ENCODE data around the gene ANKMY2. TPM values are rescaled to one million over a fixed set of nuclear protein-coding genes. Genes with fewer than 3 reads are reported as not detected.
"Not testable (repeated sequence)": the region's sequence is repeated elsewhere in the genome, so short reads cannot be mapped to it uniquely, and the experiment has no call there.

The ANKMY2 gene
- total and polyA plus RNA-seq, 10 donors = 4.6 to 19.9 (median 11.4) TPM

DNA sequence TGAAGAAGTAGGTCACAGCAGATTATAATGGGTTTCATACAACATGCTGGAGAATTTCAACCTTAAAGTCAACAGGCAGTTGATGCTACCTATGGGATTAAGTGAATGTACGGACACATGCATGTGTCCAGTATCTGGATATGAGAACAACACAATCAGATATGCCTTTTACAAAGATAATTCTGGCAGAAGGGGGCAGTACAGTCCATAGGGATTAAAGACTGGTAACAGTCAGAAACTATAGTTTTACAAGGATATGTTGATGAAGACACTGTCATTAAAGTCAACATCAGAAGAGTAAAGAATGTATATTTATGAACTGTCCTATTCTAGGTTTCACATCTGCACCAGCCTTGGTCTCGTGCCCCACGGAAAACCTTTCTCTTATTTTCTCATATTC lies 41.5 kb downstream of the ANKMY2 start:
- no peak for DNase-seq
- Histone ChIP-seq H3K4me3 (no peak overlapping the region), H3K27ac (no peak overlapping the region), H3K4me1 (no peaks in the 10 kb centered on the region), H3K36me3 (peaks cover 0 to 100% (median 44%) of the 10 kb centered on the region in 6 donors), H3K9me3 (no peaks in the 10 kb centered on the region), H3K27me3 (replicated peaks in 1 of 7) (no peaks in the 10 kb centered on the region)
- TF ChIP-seq, protein P1, sequence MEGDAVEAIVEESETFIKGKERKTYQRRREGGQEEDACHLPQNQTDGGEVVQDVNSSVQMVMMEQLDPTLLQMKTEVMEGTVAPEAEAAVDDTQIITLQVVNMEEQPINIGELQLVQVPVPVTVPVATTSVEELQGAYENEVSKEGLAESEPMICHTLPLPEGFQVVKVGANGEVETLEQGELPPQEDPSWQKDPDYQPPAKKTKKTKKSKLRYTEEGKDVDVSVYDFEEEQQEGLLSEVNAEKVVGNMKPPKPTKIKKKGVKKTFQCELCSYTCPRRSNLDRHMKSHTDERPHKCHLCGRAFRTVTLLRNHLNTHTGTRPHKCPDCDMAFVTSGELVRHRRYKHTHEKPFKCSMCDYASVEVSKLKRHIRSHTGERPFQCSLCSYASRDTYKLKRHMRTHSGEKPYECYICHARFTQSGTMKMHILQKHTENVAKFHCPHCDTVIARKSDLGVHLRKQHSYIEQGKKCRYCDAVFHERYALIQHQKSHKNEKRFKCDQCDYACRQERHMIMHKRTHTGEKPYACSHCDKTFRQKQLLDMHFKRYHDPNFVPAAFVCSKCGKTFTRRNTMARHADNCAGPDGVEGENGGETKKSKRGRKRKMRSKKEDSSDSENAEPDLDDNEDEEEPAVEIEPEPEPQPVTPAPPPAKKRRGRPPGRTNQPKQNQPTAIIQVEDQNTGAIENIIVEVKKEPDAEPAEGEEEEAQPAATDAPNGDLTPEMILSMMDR (IDR thresholded peaks at IDR 0.05 in 8 of 11, conservative IDR thresholded peaks at IDR 0.05 in 3 of 11) = no peak
- TF ChIP-seq POLR2A (IDR thresholded peaks at IDR 0.05) (no peak), POLR2AphosphoS5 (IDR thresholded peaks at IDR 0.05) (no peak)
- WGBS, 5 donors = 93 to 98% (median 96%) methylated on average over 3 of the region's 3 CpGs
- intact Hi-C loops (cut with DNase I; ENCODE audit: low total_unique reads) = no loop called here

- Histone ChIP-seq H3K27ac (no peak overlapping the region), H3K36me3 (peaks cover 0 to 100% (median 43%) of the 10 kb centered on the region in 6 donors), H3K4me1 (no peaks in the 10 kb centered on the region), H3K4me3 (no peak overlapping the region), H3K27me3 (replicated peaks in 1 of 7) (no peaks in the 10 kb centered on the region), H3K9me3 (no peaks in the 10 kb centered on the region)
- DNase-seq = no peak
- intact Hi-C loops (cut with DNase I; ENCODE audit: low total_unique reads) = no loop called here
- TF ChIP-seq POLR2AphosphoS5 (IDR thresholded peaks at IDR 0.05) (no peak), POLR2A (IDR thresholded peaks at IDR 0.05) (no peak)
- TF ChIP-seq, protein P1 (IDR thresholded peaks at IDR 0.05 in 8 of 11, conservative IDR thresholded peaks at IDR 0.05 in 3 of 11) = no peak
Observed at GRCh38 chr7:16603633-16604032, 41.9 kb downstream of the ANKMY2 start.

GRCh38 chr7:16599860-16600259 lies 45.7 kb downstream of the ANKMY2 start:
- no peak overlapping the region for H3K4me3 ChIP-seq
- WGBS, 5 donors = 83 to 92% (median 90%) methylated on average over 7 of the region's 7 CpGs
- peaks cover 0 to 79% (median 39%) of the 10 kb centered on the region in 6 donors for H3K36me3 ChIP-seq
- DNase-seq = no peak
- no peak overlapping the region for H3K27ac ChIP-seq
- H3K4me1 ChIP-seq = no peaks in the 10 kb centered on the region
- no peaks in the 10 kb centered on the region for H3K9me3 ChIP-seq
- intact Hi-C loops (cut with DNase I; ENCODE audit: low total_unique reads) = no loop called here
- H3K27me3 ChIP-seq (replicated peaks in 1 of 7) = no peaks in the 10 kb centered on the region
- no peak for TF ChIP-seq POLR2AphosphoS5 (IDR thresholded peaks at IDR 0.05)
- no peak for TF ChIP-seq POLR2A (IDR thresholded peaks at IDR 0.05)
- TF ChIP-seq, protein P1 (IDR thresholded peaks at IDR 0.05 in 8 of 11, conservative IDR thresholded peaks at IDR 0.05 in 3 of 11) = no peak

GRCh38 chr7:16598015-16598414 lies 47.5 kb downstream of the ANKMY2 start:
- TF ChIP-seq POLR2A (IDR thresholded peaks at IDR 0.05) = no peak
- TF ChIP-seq, protein P1 (IDR thresholded peaks at IDR 0.05 in 8 of 11, conservative IDR thresholded peaks at IDR 0.05 in 3 of 11) = no peak
- no peak for TF ChIP-seq POLR2AphosphoS5 (IDR thresholded peaks at IDR 0.05)

DNA sequence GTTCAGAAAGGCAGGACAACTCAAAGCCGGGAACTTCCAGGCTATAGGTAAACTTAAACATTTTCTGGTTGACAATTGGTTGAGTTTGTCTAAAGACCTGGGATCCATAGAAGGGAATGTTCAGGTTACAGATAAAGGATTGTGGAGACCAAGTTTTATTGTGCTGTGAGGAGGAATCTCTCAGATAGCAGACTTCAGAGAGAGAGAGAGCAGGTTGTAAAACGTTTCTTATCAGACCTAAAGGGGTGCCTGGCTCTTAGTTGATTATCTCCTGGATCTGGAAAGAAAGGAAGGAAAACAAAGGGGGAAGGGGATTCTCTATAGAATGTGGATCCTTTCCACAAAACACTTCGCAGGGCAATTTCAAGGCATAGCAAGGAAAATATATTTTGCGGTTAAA lies 50.0 kb downstream of the ANKMY2 start:
- intact Hi-C loops (cut with DNase I; ENCODE audit: low total_unique reads); DNase-seq; H3K27ac ChIP-seq; H3K4me1 ChIP-seq; H3K4me3 ChIP-seq; H3K27me3 ChIP-seq (replicated peaks in 1 of 7); H3K9me3 ChIP-seq: not testable (repeated sequence)
- H3K36me3 ChIP-seq = peaks cover 0 to 36% (median 15%) of the 10 kb centered on the region in 6 donors
- WGBS, 5 donors = 76 to 89% (median 85%) methylated on average over 4 of the region's 4 CpGs

More at GRCh38 chr7:16598015-16598414, 47.5 kb downstream of the ANKMY2 start:
- H3K27ac ChIP-seq = no peak overlapping the region
- 70 to 84% (median 82%) methylated on average over 4 of the region's 4 CpGs for WGBS, 5 donors
- no peak for DNase-seq
- H3K36me3 ChIP-seq = peaks cover 0 to 60% (median 30%) of the 10 kb centered on the region in 6 donors
- no peaks in the 10 kb centered on the region for H3K27me3 ChIP-seq (replicated peaks in 1 of 7)
- intact Hi-C loops (cut with DNase I; ENCODE audit: low total_unique reads) = no loop called here
- no peaks in the 10 kb centered on the region for H3K4me1 ChIP-seq
- H3K4me3 ChIP-seq = no peak overlapping the region
- H3K9me3 ChIP-seq = no peaks in the 10 kb centered on the region

Measured in spleen (tissue), 11 donors.